OCI-LY7 (cell line): ENCODE measurements around the gene PPARG.

Experiments used
- CTCF ChIP-seq: fragments of 200-600 bp; sonication (generic); conservative IDR thresholded peaks from 2 replicates; pipeline ENCODE4 v1.5.1; 2014; ENCODE audit warnings: mild to moderate bottlenecking, antibody characterized with exemption, low read length, moderate library complexity, mixed read lengths
- EZH2phosphoT487 ChIP-seq: fragments of 200-600 bp; sonication (generic); IDR thresholded peaks from 2 replicates; pipeline ENCODE4 v1.6.1; 2018; ENCODE audit warnings: low read depth, borderline replicate concordance, mild to moderate bottlenecking, mixed run types, antibody characterized with exemption, low read length, moderate library complexity, mixed read lengths

- TF ChIP-seq CTCF = no peak
- TF ChIP-seq EZH2phosphoT487 = no peak
These were observed 148.3 kb downstream of the PPARG start for GRCh38 chr3:12437221-12437605.
